AG04449 (cell line): ENCODE results near the gene NRG2.

Source experiments
- CTCF ChIA-PET: fragments of 350-600 bp; formaldehyde crosslinking; extraction: SDS; loops from one replicate; lab custom pipeline; 2021; ENCODE audit warnings: antibody characterized with exemption; lab: Yijun Ruan, JAX
- POLR2A ChIA-PET: fragments of 400-600, 350-600 bp; formaldehyde crosslinking; extraction: SDS; loops from one replicate; lab custom pipeline; 2020; ENCODE audit warnings: antibody characterized with exemption, inconsistent platforms; lab: Yijun Ruan, JAX
- DNase-seq: peaks from one replicate; pipeline ENCODE4 v3.0.0-alpha.2; 2010; ENCODE audit warnings: low read depth, low spot score
- H3K4me3 ChIP-seq: 2 replicates; pipeline ENCODE4 v1.5.1; 2011; ENCODE audit warnings: low read depth, mild to moderate bottlenecking, control low read depth, low read length
- CTCF ChIP-seq: IDR thresholded peaks from one replicate; pipeline ENCODE4 v1.5.1; 2011; ENCODE audit warnings: mild to moderate bottlenecking, moderate library complexity, low read length, control low read depth, inconsistent platforms; ENCODE audit not compliant: insufficient read depth; ENCODE audit errors: missing control alignments

NRG2 gene

GRCh38 chr5:140004174-140004573 lies 38.9 kb downstream of the NRG2 start:
- TF ChIP-seq CTCF = no peak
- no peak for DNase-seq
- no peak overlapping the region for H3K4me3 ChIP-seq
- ChIA-PET CTCF (interaction anchor here (1.2 to 2.4 kb wide), 2 partner anchors 10 to 35 kb away, joined by 3 to 6 read pairs; no protein-coding TSS in a partner anchor), POLR2A (no interaction called here)

GRCh38 chr5:140003519-140003918 lies 39.6 kb downstream of the NRG2 start:
- ChIA-PET CTCF (interaction anchor here (1.2 to 2.4 kb wide), 2 partner anchors 11 to 35 kb away, joined by 3 to 6 read pairs; no protein-coding TSS in a partner anchor), POLR2A (no interaction called here)
- no peak for TF ChIP-seq CTCF
- no peak for DNase-seq
- H3K4me3 ChIP-seq = no peak overlapping the region

GRCh38 chr5:140000332-140000731 lies 42.8 kb downstream of the NRG2 start:
- no peak for DNase-seq
- H3K4me3 ChIP-seq = no peak overlapping the region
- ChIA-PET CTCF (interaction anchor here (0.8 kb wide), 1 partner anchor 32 kb away, joined by 3 read pairs; no protein-coding TSS in a partner anchor), POLR2A (interaction anchor here (0.6 kb wide), 1 partner anchor 107 kb away, joined by 4 read pairs; no protein-coding TSS in a partner anchor)
- no peak for TF ChIP-seq CTCF

GRCh38 chr5:139998837-139999236 lies 44.3 kb downstream of the NRG2 start:
- no peak for TF ChIP-seq CTCF
- ChIA-PET POLR2A (no interaction called here), CTCF (interaction anchor here (1.0 to 1.4 kb wide), 2 partner anchors 30 to 43 kb away, joined by 3 read pairs; no protein-coding TSS in a partner anchor)
- no peak for DNase-seq
- no peak overlapping the region for H3K4me3 ChIP-seq

GRCh38 chr5:139997276-139997675 lies 45.8 kb downstream of the NRG2 start:
- no peak for TF ChIP-seq CTCF
- DNase-seq = no peak
- ChIA-PET POLR2A (no interaction called here), CTCF (interaction anchor here (0.9 to 1.3 kb wide), 2 partner anchors 28 to 210 kb away, joined by 3 to 4 read pairs; no protein-coding TSS in a partner anchor)
- no peak overlapping the region for H3K4me3 ChIP-seq

- no peak for TF ChIP-seq CTCF
- no peak overlapping the region for H3K4me3 ChIP-seq
- ChIA-PET POLR2A (no interaction called here), CTCF (no interaction called here)
- no peak for DNase-seq
Observed at GRCh38 chr5:139995929-139996328, 47.2 kb downstream of the NRG2 start.
